ENCODE data around the gene DCANP1.

GRCh38 chr5:135417083-135417482, 30.1 kb downstream of the DCANP1 start:
- TF ChIP-seq POLR2A (IDR thresholded peaks at IDR 0.05; ENCODE audit: low read length) (no peak), GATA1 (IDR thresholded peaks at IDR 0.05; ENCODE audit: low read depth, low read length) (no peak)

All from erythroblast (primary cell).